Mucosa of descending colon (tissue), 3 donors: ENCODE data around the gene IL1RAP. TPM values are rescaled to one million over a fixed set of nuclear protein-coding genes. Genes with fewer than 3 reads are reported as not detected.

Source experiments
- ATAC-seq: fragments of 200-7000 bp; cut with Tn5 transposase; one replicate; pipeline ENCODE4 v1.9.1; 2020; ENCODE audit warnings: mild to moderate bottlenecking, moderate library complexity
- DNase-seq, 3 donors: peaks; one replicate each; pipeline ENCODE4 v3.0.0-alpha.2; 2020
- H3K36me3 ChIP-seq: fragments of 200-600 bp; one replicate; pipeline ENCODE4 v1.8.0; 2021; ENCODE audit warnings: low read depth, mild to moderate bottlenecking
- H3K4me1 ChIP-seq: fragments of 200-600 bp; one replicate; pipeline ENCODE4 v1.8.0; 2021; ENCODE audit warnings: low read depth, mild to moderate bottlenecking
- H3K4me3 ChIP-seq: fragments of 200-600 bp; one replicate; pipeline ENCODE4 v1.8.0; 2021; ENCODE audit warnings: mild to moderate bottlenecking
- H3K9me3 ChIP-seq: fragments of 200-600 bp; one replicate; pipeline ENCODE4 v1.8.0; 2021; ENCODE audit warnings: mild to moderate bottlenecking
- intact Hi-C, 2 donors: fragments of 100-400 bp; cut with DNase I in 1 of 2; cut with micrococcal nuclease in 1 of 2; formaldehyde crosslinking; loops; one replicate each; pipeline versions ENCODE4 v1.11.0 to v1.11.1; 2022; cut with DNase I, micrococcal nuclease
- total RNA-seq, 3 donors: library from RNA; stranded (reverse); fragmentation: NEBNext Ultra II Directional in 2 of 3; extraction: Animal tissue kit (Norgen Biotek cat#: 25700) in 2 of 3; gene quantifications; one replicate each; pipeline versions ENCODE4 v1.2.1 to v1.2.4, GENCODE V29; 2021 to 2023
- TF ChIP-seq, protein P1 (sequence below): fragments of 200-600 bp; IDR thresholded peaks from one replicate; pipeline ENCODE4 v1.8.0; 2022; ENCODE audit warnings: antibody characterized with exemption, mild to moderate bottlenecking
- donor health status: DM: no; HTN: no; CAD: no; lungs with moderate emphysema.
- donor health status: DM: no; HTN: no; CAD: no.
- donor health status: DM: no; HTN: yes; CAD: no.

IL1RAP gene
- total RNA-seq, 3 donors from 2014 or later = 4.8 to 8.3 (median 5.2) TPM

DNA sequence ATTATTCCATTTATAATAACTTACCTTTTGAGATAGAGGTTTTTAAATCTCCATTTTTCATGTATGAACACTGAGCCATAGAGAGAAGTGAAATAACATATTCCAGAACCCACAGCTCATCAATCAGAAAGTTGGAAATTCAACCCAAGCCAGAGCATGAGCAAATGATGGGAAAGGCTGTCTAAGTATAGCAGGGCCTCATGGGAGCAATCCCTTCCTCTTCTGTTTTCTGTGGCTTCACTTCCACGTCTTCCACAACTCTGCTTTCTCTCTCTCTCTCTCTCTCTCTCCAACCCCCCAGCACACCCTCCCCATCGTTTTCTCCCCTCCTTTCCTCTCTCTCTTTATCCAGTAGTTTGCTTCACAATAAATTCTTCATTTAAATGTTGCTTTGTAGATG lies 14.8 kb upstream of the IL1RAP start:
- DNase-seq (no peak), ATAC-seq (no peak)
- Histone ChIP-seq H3K36me3 (no peaks in the 10 kb centered on the region), H3K4me1 (no peaks in the 10 kb centered on the region), H3K4me3 (no peak overlapping the region), H3K9me3 (no peaks in the 10 kb centered on the region)
- intact Hi-C loops = no loop called here
- TF ChIP-seq, protein P1, sequence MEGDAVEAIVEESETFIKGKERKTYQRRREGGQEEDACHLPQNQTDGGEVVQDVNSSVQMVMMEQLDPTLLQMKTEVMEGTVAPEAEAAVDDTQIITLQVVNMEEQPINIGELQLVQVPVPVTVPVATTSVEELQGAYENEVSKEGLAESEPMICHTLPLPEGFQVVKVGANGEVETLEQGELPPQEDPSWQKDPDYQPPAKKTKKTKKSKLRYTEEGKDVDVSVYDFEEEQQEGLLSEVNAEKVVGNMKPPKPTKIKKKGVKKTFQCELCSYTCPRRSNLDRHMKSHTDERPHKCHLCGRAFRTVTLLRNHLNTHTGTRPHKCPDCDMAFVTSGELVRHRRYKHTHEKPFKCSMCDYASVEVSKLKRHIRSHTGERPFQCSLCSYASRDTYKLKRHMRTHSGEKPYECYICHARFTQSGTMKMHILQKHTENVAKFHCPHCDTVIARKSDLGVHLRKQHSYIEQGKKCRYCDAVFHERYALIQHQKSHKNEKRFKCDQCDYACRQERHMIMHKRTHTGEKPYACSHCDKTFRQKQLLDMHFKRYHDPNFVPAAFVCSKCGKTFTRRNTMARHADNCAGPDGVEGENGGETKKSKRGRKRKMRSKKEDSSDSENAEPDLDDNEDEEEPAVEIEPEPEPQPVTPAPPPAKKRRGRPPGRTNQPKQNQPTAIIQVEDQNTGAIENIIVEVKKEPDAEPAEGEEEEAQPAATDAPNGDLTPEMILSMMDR = no peak

DNA sequence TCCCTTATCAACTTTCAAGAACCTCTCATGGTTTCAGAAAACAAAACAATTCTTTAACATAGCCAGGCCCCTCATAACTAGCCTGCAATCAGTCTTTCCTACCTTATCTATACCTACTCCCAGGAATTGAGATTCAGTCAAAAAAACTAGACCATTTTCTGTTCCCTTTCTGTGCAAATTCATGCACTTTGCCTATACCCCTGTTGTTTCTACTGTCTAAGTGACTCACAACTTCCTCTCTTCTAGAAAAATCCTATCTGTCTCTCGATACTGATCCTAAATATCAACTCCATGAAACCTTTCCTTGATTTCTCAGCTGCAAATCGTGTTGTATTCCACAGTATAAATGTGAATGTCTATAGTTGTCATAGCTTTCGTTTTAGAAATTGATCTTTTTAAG lies 10.9 kb upstream of the IL1RAP start:
- DNase-seq (no peak), ATAC-seq (no peak)
- TF ChIP-seq, protein P1 = no peak
- Histone ChIP-seq H3K36me3 (no peaks in the 10 kb centered on the region), H3K4me1 (no peaks in the 10 kb centered on the region), H3K4me3 (no peak overlapping the region), H3K9me3 (no peaks in the 10 kb centered on the region)
- intact Hi-C loops = no loop called here

DNA sequence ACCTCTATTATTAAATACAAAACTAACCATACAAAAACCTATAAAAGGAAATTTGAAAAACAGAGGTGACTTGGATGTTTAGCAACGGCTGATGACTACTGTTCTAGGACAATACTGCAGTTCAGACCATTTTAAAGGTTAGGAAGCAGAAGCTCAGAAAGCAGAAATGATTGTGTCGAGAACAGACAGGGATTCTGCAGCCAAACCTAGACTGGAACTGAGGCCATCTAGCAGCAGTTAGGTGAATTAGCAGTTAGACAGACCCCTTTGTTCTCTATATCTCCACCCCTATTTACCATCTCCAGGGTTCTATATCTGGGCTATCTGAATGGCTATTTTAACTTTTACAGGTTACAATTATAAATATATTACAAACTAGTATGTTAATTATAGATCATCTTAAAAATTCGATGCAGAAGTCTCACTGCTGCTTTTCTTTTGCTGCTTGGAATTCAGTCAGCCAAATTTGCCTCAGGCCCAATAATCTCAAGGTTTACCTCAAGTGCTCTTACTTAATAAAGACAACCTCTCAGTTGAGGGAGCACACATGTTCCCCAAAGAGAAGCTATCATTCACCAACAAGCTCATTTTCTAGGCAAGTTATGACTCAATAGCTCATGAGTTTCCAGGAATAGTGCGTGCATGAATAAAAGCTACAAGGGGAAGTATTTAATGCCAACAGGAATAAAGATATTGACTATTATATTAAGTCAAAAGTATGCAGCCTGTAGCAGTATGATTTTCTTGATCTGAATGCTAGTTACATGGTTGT lies 9.3 kb upstream of the IL1RAP start:
- TF ChIP-seq, protein P1 = no peak
- Histone ChIP-seq H3K4me3 (no peak overlapping the region), H3K9me3 (no peaks in the 10 kb centered on the region), H3K36me3 (no peaks in the 10 kb centered on the region), H3K4me1 (no peaks in the 10 kb centered on the region)
- no peak for ATAC-seq
- intact Hi-C loops = no loop called here
- no peak for DNase-seq

DNA sequence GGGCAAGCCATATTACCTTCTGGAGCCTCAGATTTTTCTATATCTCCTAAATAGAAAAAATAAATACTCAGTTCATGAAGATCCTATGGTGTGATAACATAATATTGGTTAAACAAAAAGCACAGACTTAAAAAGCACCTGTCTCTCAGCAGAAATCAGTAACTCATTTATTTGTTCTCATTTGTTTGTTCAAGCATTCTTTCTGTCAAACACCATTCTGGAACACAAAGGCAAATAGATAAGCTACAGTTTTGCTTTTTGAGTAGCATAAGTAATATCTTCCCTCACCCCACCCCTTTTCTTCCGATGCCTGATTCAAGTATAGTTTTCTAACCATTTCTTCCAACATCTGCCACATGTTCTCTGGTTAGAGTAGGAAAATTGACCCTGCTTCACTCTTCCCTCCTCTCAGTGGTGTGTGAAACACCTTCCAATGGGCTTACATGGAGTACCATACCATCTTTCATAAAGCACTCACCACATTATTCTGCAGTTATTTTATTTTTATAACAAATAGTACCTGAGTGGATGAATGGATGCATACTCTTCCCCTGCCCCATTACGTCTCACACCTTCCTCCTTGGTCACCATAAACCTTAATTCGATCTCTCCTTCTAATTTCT lies 8.4 kb upstream of the IL1RAP start:
- Histone ChIP-seq H3K36me3 (no peaks in the 10 kb centered on the region), H3K4me3 (no peak overlapping the region), H3K4me1 (no peaks in the 10 kb centered on the region), H3K9me3 (no peaks in the 10 kb centered on the region)
- TF ChIP-seq, protein P1 = no peak
- intact Hi-C loops = no loop called here
- ATAC-seq = no peak
- DNase-seq = no peak

DNA sequence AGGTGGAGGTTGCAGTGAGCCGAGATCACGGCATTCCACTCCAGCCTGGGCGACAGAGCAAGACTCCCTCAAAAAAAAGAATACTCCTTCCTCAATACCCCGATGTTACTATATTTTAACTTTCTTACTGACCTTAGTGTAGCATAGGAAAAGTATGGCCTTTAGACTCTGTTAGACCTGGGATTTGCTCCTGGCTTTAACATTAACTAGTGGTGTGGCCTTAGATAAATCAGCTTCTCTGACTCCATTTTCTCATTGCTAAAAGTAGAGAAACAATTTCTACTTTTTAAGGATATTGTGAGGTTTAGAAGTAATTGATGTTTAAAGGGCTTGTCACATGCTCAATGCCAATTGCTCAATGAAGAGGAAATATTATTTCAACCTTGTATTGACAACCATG lies 7.6 kb upstream of the IL1RAP start:
- TF ChIP-seq, protein P1 = no peak
- H3K4me3 ChIP-seq = no peak overlapping the region
- H3K4me1 ChIP-seq = no peaks in the 10 kb centered on the region
- no peaks in the 10 kb centered on the region for H3K9me3 ChIP-seq
- intact Hi-C loops = no loop called here
- ATAC-seq (no peak), DNase-seq (no peak)
- no peaks in the 10 kb centered on the region for H3K36me3 ChIP-seq
